GM18951 (cell line): ENCODE measurements around the gene BFSP2.

ENCODE experiments used
- POLR2A ChIP-seq: IDR thresholded peaks from 4 replicates; pipeline ENCODE4 v1.6.1; 2011; ENCODE audit warnings: mild to moderate bottlenecking; ENCODE audit not compliant: insufficient read length, insufficient read depth; ENCODE audit errors: extremely low read depth
- in situ Hi-C: fragments of 300-500 bp; cut with MboI; formaldehyde crosslinking; loops from one replicate; pipeline ENCODE4 v1.12.0; 2022; ENCODE audit warnings: low sequenced_read_pairs, mixed read lengths, inconsistent platforms; ENCODE audit not compliant: unreplicated experiment

BFSP2 gene, protein sequence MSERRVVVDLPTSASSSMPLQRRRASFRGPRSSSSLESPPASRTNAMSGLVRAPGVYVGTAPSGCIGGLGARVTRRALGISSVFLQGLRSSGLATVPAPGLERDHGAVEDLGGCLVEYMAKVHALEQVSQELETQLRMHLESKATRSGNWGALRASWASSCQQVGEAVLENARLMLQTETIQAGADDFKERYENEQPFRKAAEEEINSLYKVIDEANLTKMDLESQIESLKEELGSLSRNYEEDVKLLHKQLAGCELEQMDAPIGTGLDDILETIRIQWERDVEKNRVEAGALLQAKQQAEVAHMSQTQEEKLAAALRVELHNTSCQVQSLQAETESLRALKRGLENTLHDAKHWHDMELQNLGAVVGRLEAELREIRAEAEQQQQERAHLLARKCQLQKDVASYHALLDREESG

DNA sequence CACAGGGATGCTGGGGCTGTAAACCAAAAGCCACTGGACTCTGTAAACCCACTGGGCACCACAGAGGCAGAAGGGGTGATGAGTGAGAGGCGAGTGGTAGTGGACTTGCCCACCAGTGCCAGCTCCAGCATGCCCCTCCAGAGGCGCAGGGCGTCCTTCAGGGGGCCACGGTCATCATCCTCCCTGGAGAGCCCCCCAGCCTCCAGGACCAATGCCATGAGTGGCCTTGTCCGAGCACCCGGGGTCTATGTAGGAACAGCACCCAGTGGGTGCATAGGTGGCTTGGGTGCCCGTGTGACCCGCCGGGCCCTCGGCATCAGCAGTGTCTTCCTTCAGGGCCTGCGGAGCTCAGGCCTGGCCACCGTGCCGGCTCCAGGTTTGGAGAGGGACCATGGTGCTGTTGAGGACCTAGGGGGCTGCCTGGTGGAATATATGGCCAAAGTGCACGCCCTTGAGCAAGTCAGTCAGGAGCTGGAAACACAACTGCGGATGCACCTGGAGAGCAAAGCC is at the start of gene BFSP2:
Gene BFSP2 (plus strand): TSS at position 51 of the 510 bp plus-strand sequence. CDS start 28 bp downstream, at position 79.
- no peak for TF ChIP-seq POLR2A
- in situ Hi-C loops: loop anchor here (10.0 kb wide), 1 partner anchor 665 kb away; no protein-coding TSS in a partner anchor

GRCh38 chr3:133354721-133355120 is 45.1 kb upstream of the BFSP2 start:
- in situ Hi-C loops: no loop called here
- TF ChIP-seq POLR2A: no peak

DNA sequence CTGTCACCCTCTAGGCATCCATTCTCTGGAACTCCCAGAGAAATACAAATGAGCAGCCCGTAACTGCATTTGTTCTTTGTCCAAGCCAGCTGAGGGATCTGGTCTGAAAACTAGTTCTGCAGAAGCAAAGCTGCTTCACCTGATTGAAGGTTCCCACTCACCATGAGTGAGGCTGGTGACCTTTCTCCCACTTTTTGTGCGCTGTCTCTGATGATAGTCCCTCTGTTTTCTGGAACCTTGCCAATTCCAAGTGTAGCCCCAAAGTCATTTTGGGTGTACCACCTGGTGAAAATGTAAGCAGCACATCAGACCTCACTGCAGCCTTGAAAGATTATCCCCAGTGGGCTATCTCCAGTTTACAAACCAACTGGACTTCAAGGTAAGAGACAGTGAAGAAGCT is 39.4 kb upstream of the BFSP2 start:
- in situ Hi-C loops: no loop called here
- no peak for TF ChIP-seq POLR2A

DNA sequence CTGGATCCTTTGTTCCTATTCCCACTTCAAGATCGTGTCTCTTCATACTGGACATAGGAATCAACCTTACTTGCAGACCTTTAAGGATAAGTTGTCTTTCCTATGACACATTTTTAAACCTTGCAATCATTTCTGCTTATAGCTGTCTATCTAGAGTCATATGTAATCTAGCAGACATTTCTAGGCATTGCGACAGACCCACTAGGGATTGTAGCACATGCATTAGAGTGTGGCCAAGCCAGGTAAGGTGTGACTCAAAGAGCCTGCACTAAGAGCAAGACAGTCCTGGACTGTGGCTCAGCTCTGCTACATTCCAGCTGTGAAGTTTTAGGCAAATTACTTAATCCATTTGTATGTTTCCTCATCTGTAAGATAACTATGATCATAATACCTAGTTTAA is 38.8 kb upstream of the BFSP2 start:
- in situ Hi-C loops: no loop called here
- TF ChIP-seq POLR2A: no peak

- TF ChIP-seq POLR2A: no peak
- in situ Hi-C loops: no loop called here
Observed at GRCh38 chr3:133361435-133361834, 38.4 kb upstream of the BFSP2 start.

DNA sequence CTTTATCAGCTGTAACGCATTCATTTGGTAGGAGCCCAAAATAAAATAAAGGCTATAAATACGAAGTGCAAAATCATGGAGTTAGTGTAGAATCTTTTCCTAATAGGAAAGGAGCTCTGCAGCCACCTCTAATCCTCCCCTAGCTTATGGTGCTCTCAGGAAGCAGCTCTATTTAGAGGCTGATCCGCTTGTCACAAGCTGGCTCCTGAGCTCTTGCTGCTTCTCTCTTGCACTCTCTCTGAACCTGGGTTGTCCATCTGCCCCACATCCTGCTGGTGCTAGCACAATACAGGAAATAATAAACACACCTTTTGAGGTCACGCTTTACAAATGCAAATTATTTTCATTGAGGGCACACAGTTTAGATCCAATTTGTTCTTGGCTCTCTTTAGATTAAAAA is 37.3 kb upstream of the BFSP2 start:
- in situ Hi-C loops: no loop called here

GRCh38 chr3:133364704-133365103 is 35.2 kb upstream of the BFSP2 start:
- no peak for TF ChIP-seq POLR2A
- in situ Hi-C loops: no loop called here

More for the DNA sequence above, 37.3 kb upstream of the BFSP2 start:
- TF ChIP-seq POLR2A: no peak

GRCh38 chr3:133366921-133367320 is 32.9 kb upstream of the BFSP2 start:
- TF ChIP-seq POLR2A: no peak
- in situ Hi-C loops: no loop called here

DNA sequence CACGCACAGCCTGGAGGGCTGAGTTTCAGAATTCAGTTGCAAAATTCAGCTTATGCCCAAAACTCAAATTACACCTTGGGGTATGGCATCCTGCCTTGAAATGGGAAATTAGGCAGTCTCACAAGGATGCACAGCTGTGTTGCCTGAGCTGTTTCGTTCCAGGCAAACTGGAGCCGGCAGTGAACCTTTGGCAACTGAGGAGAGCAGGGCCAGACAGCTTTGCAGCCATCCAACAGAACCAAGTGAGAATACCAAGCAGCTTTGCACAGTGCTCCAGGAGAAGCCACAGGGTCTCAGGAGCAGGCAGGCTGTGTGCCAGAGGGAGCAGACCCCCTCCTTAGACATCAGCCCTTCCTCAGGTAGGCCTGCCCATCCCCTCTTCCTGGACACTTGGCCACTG is 32.5 kb upstream of the BFSP2 start:
- in situ Hi-C loops: no loop called here

DNA sequence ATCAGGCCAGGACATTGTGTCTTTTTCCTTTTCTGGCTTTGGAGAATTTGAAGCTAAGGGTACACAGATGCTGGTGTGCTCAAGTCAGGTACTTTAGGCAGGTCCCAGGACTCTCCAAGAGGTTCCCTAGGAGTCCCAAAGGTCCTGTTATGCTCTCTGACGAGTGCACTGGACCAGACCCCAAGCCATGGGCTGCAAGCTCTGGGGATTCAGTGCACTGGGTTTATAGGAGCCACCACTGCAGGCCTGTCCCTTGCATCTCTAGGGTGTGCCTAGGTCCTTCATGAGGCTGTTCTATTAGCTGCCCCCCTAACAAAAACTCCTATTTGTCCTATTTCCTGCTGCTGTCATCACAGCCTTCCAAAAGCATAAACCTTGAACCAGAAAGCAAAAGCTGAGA is 31.9 kb upstream of the BFSP2 start:
- in situ Hi-C loops: no loop called here
- TF ChIP-seq POLR2A: no peak

More for the DNA sequence above, 32.5 kb upstream of the BFSP2 start:
- no peak for TF ChIP-seq POLR2A

GRCh38 chr3:133368371-133369067 is 31.3 kb upstream of the BFSP2 start:
- in situ Hi-C loops: no loop called here
- TF ChIP-seq POLR2A: no peak

DNA sequence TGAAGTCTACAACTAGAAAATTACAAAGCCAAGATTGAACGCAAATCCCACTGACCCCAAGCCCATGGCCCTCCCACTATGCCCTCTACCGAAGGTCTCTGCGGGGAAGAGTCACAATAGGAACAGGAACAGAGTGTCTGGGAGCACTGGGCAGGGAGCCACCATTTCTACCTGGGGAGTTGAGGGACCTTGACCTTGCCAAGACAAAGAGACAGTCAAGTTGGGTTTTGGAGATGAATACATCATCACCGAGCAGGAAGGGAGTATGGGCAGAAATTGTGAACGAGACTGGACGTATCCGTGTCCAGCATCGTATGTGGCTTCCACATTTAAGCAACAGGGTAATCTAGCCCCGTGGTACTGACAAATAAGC is 30.8 kb upstream of the BFSP2 start:
- in situ Hi-C loops: no loop called here
- TF ChIP-seq POLR2A: no peak

- in situ Hi-C loops: no loop called here
- no peak for TF ChIP-seq POLR2A
Observed at GRCh38 chr3:133371181-133371580, 28.7 kb upstream of the BFSP2 start.

DNA sequence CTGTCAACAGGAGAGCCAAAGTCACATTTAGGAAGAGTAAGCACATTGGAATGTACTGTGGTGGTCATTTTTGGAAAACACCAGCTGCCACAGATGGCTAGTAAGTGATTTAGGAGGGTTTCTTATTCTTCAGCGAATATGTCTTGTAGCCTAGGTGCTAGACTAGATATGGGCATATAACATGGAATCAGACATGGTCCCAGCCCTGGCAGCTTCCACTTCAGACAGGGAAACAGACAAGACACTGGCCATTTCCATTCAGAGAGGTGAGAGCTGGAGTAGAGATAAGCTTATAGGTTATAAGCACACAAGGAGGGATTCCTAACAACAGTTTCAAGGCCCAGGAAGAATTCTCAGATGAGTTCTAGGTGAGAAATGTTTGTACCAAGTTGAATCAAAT is 28.2 kb upstream of the BFSP2 start:
- no peak for TF ChIP-seq POLR2A
- in situ Hi-C loops: no loop called here
